Stimulated activated CD8-positive, alpha-beta memory T cell treated with anti-CD3 and anti-CD28 coated beads, Interleukin-15, amount 100 ng/mL, for 48 hours (primary cell): Measurements from ENCODE around the gene TNS1.
"Not testable (repeated sequence)": the region's sequence is repeated elsewhere in the genome, so short reads cannot be mapped to it uniquely, and the experiment has no call there.

Experiments
- DNase-seq, 2 donors: peaks; one replicate each; pipeline ENCODE4 v3.0.0-alpha.2; 2020; ENCODE audit warnings: low read depth in 2 of 2

The TNS1 gene

GRCh38 chr2:217817466-217818292 lies 185.1 kb downstream of the TNS1 start:
- DNase-seq = no peak

- no peak for DNase-seq
These were observed 186.4 kb downstream of the TNS1 start for GRCh38 chr2:217816396-217816869.

GRCh38 chr2:217813828-217814227 lies 189.0 kb downstream of the TNS1 start:
- no peak for DNase-seq

GRCh38 chr2:217812170-217812569 lies 190.6 kb downstream of the TNS1 start:
- DNase-seq = no peak

- DNase-seq = no peak
These were observed 192.5 kb downstream of the TNS1 start for GRCh38 chr2:217810260-217810659.

- DNase-seq = no peak
These were observed 193.1 kb downstream of the TNS1 start for GRCh38 chr2:217809736-217810135.

GRCh38 chr2:217808967-217809366 lies 193.8 kb downstream of the TNS1 start:
- DNase-seq = not testable (repeated sequence)

GRCh38 chr2:217808326-217808725 lies 194.5 kb downstream of the TNS1 start:
- DNase-seq = no peak

GRCh38 chr2:217807753-217808152 lies 195.0 kb downstream of the TNS1 start:
- DNase-seq = no peak

GRCh38 chr2:217807025-217807424 lies 195.8 kb downstream of the TNS1 start:
- no peak for DNase-seq

- no peak for DNase-seq
These were observed 196.4 kb downstream of the TNS1 start for GRCh38 chr2:217806482-217806765.

- DNase-seq = no peak
These were observed 196.9 kb downstream of the TNS1 start for GRCh38 chr2:217805668-217806481.

GRCh38 chr2:217804791-217805667 lies 197.8 kb downstream of the TNS1 start:
- DNase-seq = no peak

- no peak for DNase-seq
These were observed 198.5 kb downstream of the TNS1 start for GRCh38 chr2:217804338-217804737.

- DNase-seq = no peak
These were observed 199.2 kb downstream of the TNS1 start for GRCh38 chr2:217803653-217803960.

- no peak for DNase-seq
These were observed 199.7 kb downstream of the TNS1 start for GRCh38 chr2:217802876-217803652.

GRCh38 chr2:217802266-217802665 lies 200.5 kb downstream of the TNS1 start:
- DNase-seq = no peak

- no peak for DNase-seq
These were observed 201.1 kb downstream of the TNS1 start for GRCh38 chr2:217801711-217802110.

GRCh38 chr2:217801115-217801531 lies 201.7 kb downstream of the TNS1 start:
- DNase-seq = no peak

- no peak for DNase-seq
These were observed 202.2 kb downstream of the TNS1 start for GRCh38 chr2:217800433-217801114.
